ENCODE results near the gene CIBAR2. TPM values are rescaled to one million over a fixed set of nuclear protein-coding genes. Genes with fewer than 3 reads are reported as not detected.

The CIBAR2 gene
- total and polyA plus RNA-seq, 2 donors (not counting 1 experiment from before 2014, with no cell fraction given): not detected

DNA sequence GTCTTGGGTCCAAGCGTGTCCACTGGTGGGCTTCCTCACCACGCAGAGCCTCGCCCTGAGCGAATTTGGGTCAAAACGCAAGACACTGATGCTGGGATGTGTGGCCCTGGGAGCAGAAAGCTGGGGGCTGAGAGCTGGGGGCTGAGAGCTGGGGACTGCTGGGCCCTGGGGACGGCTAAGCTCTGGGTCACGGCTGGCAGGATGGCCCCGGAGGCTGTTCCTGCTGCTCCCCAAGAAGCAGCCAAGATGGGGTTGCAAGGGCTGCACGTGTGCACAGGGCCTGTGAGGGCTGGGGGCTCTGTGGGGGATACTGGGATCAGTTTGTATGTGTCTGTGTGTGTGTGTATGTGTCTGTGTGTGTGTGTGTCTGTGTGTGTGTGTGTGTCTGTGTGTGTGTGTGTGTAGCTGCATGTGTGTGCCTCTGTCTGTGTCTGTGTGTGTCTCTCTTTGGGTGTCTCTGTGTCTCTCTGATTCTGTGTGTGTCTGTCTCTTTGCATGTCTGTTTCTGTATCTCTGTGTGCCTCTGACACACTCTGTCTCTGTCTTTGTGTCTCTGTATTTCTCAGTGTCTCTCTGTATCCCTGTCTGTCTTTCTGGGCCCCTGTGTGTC is 38.2 kb upstream of the CIBAR2 start:
- H3K4me3 ChIP-seq (replicated peaks in 1 of 4; ENCODE audit: control extremely low read depth in 1 of 4, insufficient read depth in 1 of 4, low read depth in 3 of 4, low read length in 4 of 4): no peak overlapping the region
- no peaks in the 10 kb centered on the region for H3K79me2 ChIP-seq (ENCODE audit: control insufficient read depth, insufficient read depth, low read length)
- no peak overlapping the region for H3K27ac ChIP-seq (ENCODE audit: insufficient read depth, low read length)
- DNase-seq (ENCODE audit: low read depth in 2 of 2): no peak
- peaks cover 10% of the 10 kb centered on the region for H3K4me1 ChIP-seq (ENCODE audit: control insufficient read depth, extremely low read depth, insufficient read depth, low read length)
- H3K27me3 ChIP-seq (ENCODE audit: control insufficient read depth, insufficient read depth, low read length): no peaks in the 10 kb centered on the region
- H3K4me2 ChIP-seq (ENCODE audit: extremely low read depth, insufficient read depth, low read length): no peak overlapping the region
- no peaks in the 10 kb centered on the region for H4K20me1 ChIP-seq (ENCODE audit: control insufficient read depth, extremely low read depth, insufficient read depth, low read length)
- H2AFZ ChIP-seq (ENCODE audit: low read length): no peak overlapping the region
- no peak overlapping the region for H3K9ac ChIP-seq (ENCODE audit: insufficient read depth, low read length)
- TF ChIP-seq, protein P1, sequence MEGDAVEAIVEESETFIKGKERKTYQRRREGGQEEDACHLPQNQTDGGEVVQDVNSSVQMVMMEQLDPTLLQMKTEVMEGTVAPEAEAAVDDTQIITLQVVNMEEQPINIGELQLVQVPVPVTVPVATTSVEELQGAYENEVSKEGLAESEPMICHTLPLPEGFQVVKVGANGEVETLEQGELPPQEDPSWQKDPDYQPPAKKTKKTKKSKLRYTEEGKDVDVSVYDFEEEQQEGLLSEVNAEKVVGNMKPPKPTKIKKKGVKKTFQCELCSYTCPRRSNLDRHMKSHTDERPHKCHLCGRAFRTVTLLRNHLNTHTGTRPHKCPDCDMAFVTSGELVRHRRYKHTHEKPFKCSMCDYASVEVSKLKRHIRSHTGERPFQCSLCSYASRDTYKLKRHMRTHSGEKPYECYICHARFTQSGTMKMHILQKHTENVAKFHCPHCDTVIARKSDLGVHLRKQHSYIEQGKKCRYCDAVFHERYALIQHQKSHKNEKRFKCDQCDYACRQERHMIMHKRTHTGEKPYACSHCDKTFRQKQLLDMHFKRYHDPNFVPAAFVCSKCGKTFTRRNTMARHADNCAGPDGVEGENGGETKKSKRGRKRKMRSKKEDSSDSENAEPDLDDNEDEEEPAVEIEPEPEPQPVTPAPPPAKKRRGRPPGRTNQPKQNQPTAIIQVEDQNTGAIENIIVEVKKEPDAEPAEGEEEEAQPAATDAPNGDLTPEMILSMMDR (conservative IDR thresholded peaks at IDR 0.05 in 1 of 2, IDR thresholded peaks at IDR 0.05 in 1 of 2; ENCODE audit: low read depth in 1 of 2, low read length in 2 of 2): no peak
- TF ChIP-seq EZH2 (IDR thresholded peaks at IDR 0.05; ENCODE audit: low read length, missing control alignments): no peak
- no peaks in the 10 kb centered on the region for H3K9me3 ChIP-seq (ENCODE audit: control insufficient read depth, insufficient read depth, low read depth, low read length)
- H3K36me3 ChIP-seq (ENCODE audit: control insufficient read depth, insufficient read depth, low read length): no peaks in the 10 kb centered on the region

DNA sequence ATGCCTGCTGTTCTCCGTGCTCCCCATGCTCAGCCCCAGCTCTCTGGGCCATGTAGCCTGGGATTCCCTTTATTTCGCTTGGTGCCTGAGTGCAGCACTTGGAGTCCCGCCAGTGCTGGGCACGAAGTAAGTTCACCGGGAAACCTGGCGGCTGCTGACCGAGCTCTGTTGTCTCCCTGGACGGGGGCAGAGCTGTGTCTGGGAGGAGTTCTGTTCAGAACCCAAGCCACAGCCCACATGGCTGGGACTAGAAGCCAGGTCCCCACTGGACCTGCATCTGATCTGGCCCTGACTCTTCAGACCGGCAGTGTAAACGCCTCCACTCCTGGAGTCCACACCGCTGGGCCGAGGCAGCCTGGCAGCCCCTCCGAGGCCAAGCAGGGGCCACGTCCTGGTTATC is 37.5 kb upstream of the CIBAR2 start:
- no peaks in the 10 kb centered on the region for H3K27me3 ChIP-seq (ENCODE audit: control insufficient read depth, insufficient read depth, low read length)
- H3K9me3 ChIP-seq (ENCODE audit: control insufficient read depth, insufficient read depth, low read depth, low read length): no peaks in the 10 kb centered on the region
- H3K79me2 ChIP-seq (ENCODE audit: control insufficient read depth, insufficient read depth, low read length): no peaks in the 10 kb centered on the region
- H2AFZ ChIP-seq (ENCODE audit: low read length): no peak overlapping the region
- H3K4me2 ChIP-seq (ENCODE audit: extremely low read depth, insufficient read depth, low read length): no peak overlapping the region
- no peak overlapping the region for H3K27ac ChIP-seq (ENCODE audit: insufficient read depth, low read length)
- no peaks in the 10 kb centered on the region for H3K36me3 ChIP-seq (ENCODE audit: control insufficient read depth, insufficient read depth, low read length)
- TF ChIP-seq EZH2 (IDR thresholded peaks at IDR 0.05; ENCODE audit: low read length, missing control alignments): no peak
- TF ChIP-seq, protein P1 (conservative IDR thresholded peaks at IDR 0.05 in 1 of 2, IDR thresholded peaks at IDR 0.05 in 1 of 2; ENCODE audit: low read depth in 1 of 2, low read length in 2 of 2): no peak
- H4K20me1 ChIP-seq (ENCODE audit: control insufficient read depth, extremely low read depth, insufficient read depth, low read length): no peaks in the 10 kb centered on the region
- no peak overlapping the region for H3K9ac ChIP-seq (ENCODE audit: insufficient read depth, low read length)
- no peak overlapping the region for H3K4me3 ChIP-seq (replicated peaks in 1 of 4; ENCODE audit: control extremely low read depth in 1 of 4, insufficient read depth in 1 of 4, low read depth in 3 of 4, low read length in 4 of 4)
- H3K4me1 ChIP-seq (ENCODE audit: control insufficient read depth, extremely low read depth, insufficient read depth, low read length): peaks cover 10% of the 10 kb centered on the region
- DNase-seq (ENCODE audit: low read depth in 2 of 2): peak in 1 of 2 donors; percentile 10

GRCh38 chr16:85148931-85149330 is 36.7 kb upstream of the CIBAR2 start:
- Histone ChIP-seq H4K20me1 (ENCODE audit: control insufficient read depth, extremely low read depth, insufficient read depth, low read length) (no peaks in the 10 kb centered on the region), H3K79me2 (ENCODE audit: control insufficient read depth, insufficient read depth, low read length) (no peaks in the 10 kb centered on the region), H3K4me1 (ENCODE audit: control insufficient read depth, extremely low read depth, insufficient read depth, low read length) (peaks cover 10% of the 10 kb centered on the region), H3K4me3 (replicated peaks in 1 of 4; ENCODE audit: control extremely low read depth in 1 of 4, insufficient read depth in 1 of 4, low read depth in 3 of 4, low read length in 4 of 4) (no peak overlapping the region), H3K4me2 (ENCODE audit: extremely low read depth, insufficient read depth, low read length) (no peak overlapping the region), H3K9ac (ENCODE audit: insufficient read depth, low read length) (no peak overlapping the region), H3K9me3 (ENCODE audit: control insufficient read depth, insufficient read depth, low read depth, low read length) (no peaks in the 10 kb centered on the region), H3K36me3 (ENCODE audit: control insufficient read depth, insufficient read depth, low read length) (no peaks in the 10 kb centered on the region), H3K27me3 (ENCODE audit: control insufficient read depth, insufficient read depth, low read length) (no peaks in the 10 kb centered on the region), H3K27ac (ENCODE audit: insufficient read depth, low read length) (no peak overlapping the region), H2AFZ (ENCODE audit: low read length) (no peak overlapping the region)
- TF ChIP-seq, protein P1 (conservative IDR thresholded peaks at IDR 0.05 in 1 of 2, IDR thresholded peaks at IDR 0.05 in 1 of 2; ENCODE audit: low read depth in 1 of 2, low read length in 2 of 2): no peak
- TF ChIP-seq EZH2 (IDR thresholded peaks at IDR 0.05; ENCODE audit: low read length, missing control alignments): no peak
- peak in 1 of 2 donors; percentile 41 for DNase-seq (ENCODE audit: low read depth in 2 of 2)

Data from fibroblast of lung (primary cell).